Pancreas (tissue), 10 donors: ENCODE results near the gene PCAT6. TPM values are rescaled to one million over a fixed set of nuclear protein-coding genes. Genes with fewer than 3 reads are reported as not detected.

Experiments
- ATAC-seq, 4 donors: fragments of 200-7000 bp; cut with Tn5 transposase; one replicate each; pipeline versions ENCODE4 v1.8.0 to v1.9.1; 2020; ENCODE audit warnings: mild to moderate bottlenecking in 4 of 4, moderate library complexity in 4 of 4
- DNase-seq, 6 donors: peaks; one replicate each; pipeline ENCODE4 v3.0.0-alpha.2; 2020
- FAIRE-seq: peaks from 2 replicates; lab custom pipeline; 2012; peaks lifted over from hg19 to GRCh38; lab: Jason Lieb, UNC
- H3K27ac ChIP-seq, 4 donors: fragments of 200-600 bp; sonication (generic); 1 replicate in 3 of 4; 2 replicates in 1 of 4; pipeline versions ENCODE4 v1.5.0 to v1.8.0; 2020
- H3K27me3 ChIP-seq, 4 donors: fragments of 200-600 bp; one replicate each; pipeline ENCODE4 v1.8.0; 2021
- H3K36me3 ChIP-seq, 3 donors: fragments of 200-600 bp; sonication (generic) in 1 of 3; one replicate each; pipeline versions ENCODE4 v1.5.0 to v1.8.0; 2020 to 2021
- H3K4me1 ChIP-seq, 3 donors: fragments of 200-600 bp; one replicate each; pipeline ENCODE4 v1.8.0; 2021
- H3K4me3 ChIP-seq, 4 donors: fragments of 200-600 bp; sonication (generic) in 2 of 4; one replicate each; pipeline versions ENCODE4 v1.5.0 to v1.8.0; 2020 to 2021
- H3K9me3 ChIP-seq, 4 donors: fragments of 200-600 bp; one replicate each; pipeline ENCODE4 v1.8.0; 2021
- WGBS, 2 donors: extraction: QIAGEN DNeasy Blood & Tissue Kit; methylation state at CpG; one replicate each; pipeline ENCODE4 v1.1.7; 2013; 5-methylcytosine and 5-hydroxymethylcytosine counted together
- intact Hi-C, 3 donors: fragments of 100-400 bp; cut with DNase I; formaldehyde crosslinking; loops; one replicate each; pipeline versions ENCODE4 v1.11.1 to v1.14.2; 2022
- polyA plus RNA-seq, 2 donors: library from polyadenylated mRNA; stranded (reverse); fragments of 200-250 nt; gene quantifications; one replicate each; pipeline ENCODE4 v1.2.3, GENCODE V29; 2013
- total RNA-seq, 6 donors: library from RNA; stranded (reverse); fragmentation: NEBNext Ultra II Directional in 4 of 6; extraction: Animal tissue kit (Norgen Biotek cat#: 25700) in 4 of 6; gene quantifications; one replicate each; pipeline versions ENCODE4 v1.2.1 to v1.2.4, GENCODE V29; 2021 to 2023
- TF ChIP-seq, protein P1 (sequence below), 4 donors: fragments of 200-600 bp; sonication (generic) in 3 of 4; IDR thresholded peaks; one replicate each; pipeline versions ENCODE4 v1.5.0 to v1.8.0; 2021; ENCODE audit warnings: antibody characterized with exemption in 4 of 4
- donor health status: healthy with polysubstance abuse.
- donor health status: DM: no; HTN: no; CAD: no; lungs with moderate emphysema.
- donor health status: DM: no; HTN: no; CAD: no.
- donor health status: control.
- donor health status: control.
- donor health status: Bipolar disorder and iron deficiency.
- donor health status: DM: yes; HTN: yes; CAD: no.
- donor health status: DM: no; HTN: no; CAD: no.
- donor health status: DM: no; HTN: no; CAD: no.
- donor health status: DM: yes; HTN: yes; CAD: no.

The PCAT6 gene
- total and polyA plus RNA-seq, 8 donors = 0.31 to 2.5 (median 0.82) TPM

- TF ChIP-seq, protein P1, sequence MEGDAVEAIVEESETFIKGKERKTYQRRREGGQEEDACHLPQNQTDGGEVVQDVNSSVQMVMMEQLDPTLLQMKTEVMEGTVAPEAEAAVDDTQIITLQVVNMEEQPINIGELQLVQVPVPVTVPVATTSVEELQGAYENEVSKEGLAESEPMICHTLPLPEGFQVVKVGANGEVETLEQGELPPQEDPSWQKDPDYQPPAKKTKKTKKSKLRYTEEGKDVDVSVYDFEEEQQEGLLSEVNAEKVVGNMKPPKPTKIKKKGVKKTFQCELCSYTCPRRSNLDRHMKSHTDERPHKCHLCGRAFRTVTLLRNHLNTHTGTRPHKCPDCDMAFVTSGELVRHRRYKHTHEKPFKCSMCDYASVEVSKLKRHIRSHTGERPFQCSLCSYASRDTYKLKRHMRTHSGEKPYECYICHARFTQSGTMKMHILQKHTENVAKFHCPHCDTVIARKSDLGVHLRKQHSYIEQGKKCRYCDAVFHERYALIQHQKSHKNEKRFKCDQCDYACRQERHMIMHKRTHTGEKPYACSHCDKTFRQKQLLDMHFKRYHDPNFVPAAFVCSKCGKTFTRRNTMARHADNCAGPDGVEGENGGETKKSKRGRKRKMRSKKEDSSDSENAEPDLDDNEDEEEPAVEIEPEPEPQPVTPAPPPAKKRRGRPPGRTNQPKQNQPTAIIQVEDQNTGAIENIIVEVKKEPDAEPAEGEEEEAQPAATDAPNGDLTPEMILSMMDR (IDR thresholded peaks at IDR 0.05) = no peak
- H3K27ac ChIP-seq = peak overlapping the region in 2 of 4 donors; percentile 81 to 88
- ATAC-seq (no peak), FAIRE-seq (no peak), DNase-seq (no peak)
- 23 to 30% methylated on average over 7 of the region's 7 CpGs for WGBS, 2 donors
- peak overlapping the region; percentile 62 to 98 (median 92) for H3K4me3 ChIP-seq
- H3K4me1 ChIP-seq = peaks cover 0 to 22% (median 0%) of the 10 kb centered on the region in 3 donors
- H3K27me3 ChIP-seq = no peaks in the 10 kb centered on the region
- intact Hi-C loops = no loop called here
- no peaks in the 10 kb centered on the region for H3K36me3 ChIP-seq
- H3K9me3 ChIP-seq = no peaks in the 10 kb centered on the region
Observed at GRCh38 chr1:202805886-202806844, 4.6 kb upstream of the PCAT6 start.

- intact Hi-C loops = no loop called here
- FAIRE-seq = no peak
- H3K9me3 ChIP-seq = no peaks in the 10 kb centered on the region
- H3K27ac ChIP-seq = peak overlapping the region; percentile 29 to 88 (median 75)
- H3K36me3 ChIP-seq = no peaks in the 10 kb centered on the region
- DNase-seq = peak; percentile 5 to 74 (median 32)
- 0% methylated on average over 42 to 51 of the region's 51 CpGs for WGBS, 2 donors
- peak in 3 of 4 donors; percentile 1 to 8 (median 5) for ATAC-seq
- no peaks in the 10 kb centered on the region for H3K27me3 ChIP-seq
- peak overlapping the region; percentile 62 to 98 (median 92) for H3K4me3 ChIP-seq
- TF ChIP-seq, protein P1 (IDR thresholded peaks at IDR 0.05) = no peak
- H3K4me1 ChIP-seq = peaks cover 0 to 18% (median 0%) of the 10 kb centered on the region in 3 donors
Observed at GRCh38 chr1:202806845-202807450, 3.8 kb upstream of the PCAT6 start.

DNA sequence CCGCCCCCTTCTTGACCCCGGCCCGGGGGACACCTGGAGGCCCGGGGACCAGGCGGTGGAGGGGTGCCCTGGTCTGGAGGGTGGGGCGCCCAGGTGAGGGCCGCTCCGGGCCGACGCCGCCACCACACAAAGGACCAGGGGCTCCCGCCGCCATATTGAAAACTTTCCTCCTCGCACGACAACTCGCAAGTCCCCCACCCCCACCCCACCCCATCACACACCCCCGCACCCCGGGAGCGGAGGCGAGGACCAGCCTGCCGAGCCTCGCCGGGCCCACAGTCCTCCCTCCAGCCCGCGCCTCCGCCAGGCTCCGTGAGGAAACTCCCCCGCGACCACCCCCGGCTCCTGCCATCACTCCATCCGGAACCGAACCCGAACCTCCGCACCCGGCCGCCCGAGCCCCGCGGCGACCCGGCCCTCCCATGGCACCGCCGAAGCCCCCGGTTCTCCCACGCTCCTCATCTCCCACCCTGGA, 3.3 kb upstream of the PCAT6 start:
- Histone ChIP-seq H3K9me3 (no peaks in the 10 kb centered on the region), H3K36me3 (no peaks in the 10 kb centered on the region), H3K27me3 (no peaks in the 10 kb centered on the region), H3K4me1 (peaks cover 0 to 16% (median 0%) of the 10 kb centered on the region in 3 donors), H3K27ac (peak overlapping the region; percentile 50 to 88 (median 75)), H3K4me3 (peak overlapping the region; percentile 62 to 98 (median 92))
- 0 to 2% methylated on average over 34 to 45 of the region's 45 CpGs for WGBS, 2 donors
- intact Hi-C loops = no loop called here
- TF ChIP-seq, protein P1 (IDR thresholded peaks at IDR 0.05) = no peak
- ATAC-seq (peak; percentile 6 to 21 (median 12)), FAIRE-seq (no peak), DNase-seq (peak in 5 of 6 donors; percentile 14 to 71 (median 49))

GRCh38 chr1:202807926-202808757, 2.6 kb upstream of the PCAT6 start, which contains the start of gene KDM5B:
Gene KDM5B (minus strand): TSS chr1:202808421. CDS start chr1:202808305, 116 bp downstream.
- TF ChIP-seq, protein P1 (IDR thresholded peaks at IDR 0.05) = no peak
- ATAC-seq (peak; percentile 42 to 63 (median 48)), FAIRE-seq (no peak), DNase-seq (peak; percentile 58 to 87 (median 74))
- no peaks in the 10 kb centered on the region for H3K9me3 ChIP-seq
- peak within 1 kb of the TSS; percentile 62 to 98 (median 92) for H3K4me3 ChIP-seq
- H3K27me3 ChIP-seq = no peaks in the 10 kb centered on the region
- H3K27ac ChIP-seq = peak within 1 kb of the TSS; percentile 50 to 88 (median 75)
- H3K4me1 ChIP-seq = peaks cover 0 to 16% (median 0%) of the 10 kb centered on the region in 3 donors
- no peaks in the 10 kb centered on the region for H3K36me3 ChIP-seq
- intact Hi-C loops = no loop called here
- 1% methylated on average over 69 to 84 of the region's 84 CpGs for WGBS, 2 donors
